Trophoblast cell (in vitro differentiated cells and primary cell): Measurements from ENCODE around the gene PTRH1.

ENCODE experiments used
- DNase-seq, 2 donors: peaks; one replicate each; pipeline ENCODE4 v3.0.0-alpha.2; 2016
- H2AFZ ChIP-seq: 2 replicates; pipeline ENCODE4 v1.6.1; 2013; ENCODE audit warnings: low read length, moderate library complexity, mild to moderate bottlenecking; ENCODE audit not compliant: insufficient read depth, poor library complexity
- H2AK5ac ChIP-seq: 2 replicates; pipeline ENCODE4 v1.6.1; 2013; ENCODE audit warnings: mild to moderate bottlenecking, low read length
- H2BK120ac ChIP-seq: 2 replicates; pipeline ENCODE4 v1.6.1; 2013; ENCODE audit warnings: low read length, mild to moderate bottlenecking, moderate library complexity; ENCODE audit not compliant: insufficient read depth, poor library complexity
- H2BK12ac ChIP-seq: 2 replicates; pipeline ENCODE4 v1.6.1; 2013; ENCODE audit warnings: mild to moderate bottlenecking, low read length, moderate library complexity
- H2BK5ac ChIP-seq: 2 replicates; pipeline ENCODE4 v1.6.1; 2013; ENCODE audit warnings: low read length, low read depth, moderate library complexity, mild to moderate bottlenecking; ENCODE audit not compliant: poor library complexity
- H3K14ac ChIP-seq: 2 replicates; pipeline ENCODE4 v1.6.1; 2013; ENCODE audit warnings: mild to moderate bottlenecking, low read length
- H3K18ac ChIP-seq: 2 replicates; pipeline ENCODE4 v1.6.1; 2013; ENCODE audit warnings: mild to moderate bottlenecking, low read length
- H3K23ac ChIP-seq: 2 replicates; pipeline ENCODE4 v1.6.1; 2013; ENCODE audit warnings: low read length
- H3K27ac ChIP-seq: 2 replicates; pipeline ENCODE4 v1.5.1; 2013; ENCODE audit warnings: low read depth, mild to moderate bottlenecking, inconsistent platforms, low read length, moderate library complexity
- H3K27me3 ChIP-seq: 2 replicates; pipeline ENCODE4 v1.6.1; 2013; ENCODE audit warnings: inconsistent platforms, mild to moderate bottlenecking, low read length, moderate library complexity; ENCODE audit not compliant: insufficient read depth
- H3K36me3 ChIP-seq, 2 experiments: 1 replicate in 1 of 2; 2 replicates in 1 of 2; pipeline ENCODE4 v1.6.1; 2013; ENCODE audit warnings: low read length in 2 of 2, mild to moderate bottlenecking in 2 of 2, moderate library complexity in 1 of 2; ENCODE audit not compliant: insufficient read depth in 2 of 2, control insufficient read depth in 1 of 2
- H3K4ac ChIP-seq: 2 replicates; pipeline ENCODE4 v1.6.1; 2013; ENCODE audit warnings: low read depth, mild to moderate bottlenecking, low read length, moderate library complexity
- H3K4me1 ChIP-seq, 2 experiments: 1 replicate in 1 of 2; 2 replicates in 1 of 2; pipeline ENCODE4 v1.6.1; 2013; ENCODE audit warnings: low read length in 2 of 2, mild to moderate bottlenecking in 2 of 2, moderate library complexity in 1 of 2; ENCODE audit not compliant: insufficient read depth in 2 of 2, control insufficient read depth in 1 of 2
- H3K4me2 ChIP-seq: 2 replicates; pipeline ENCODE4 v1.6.1; 2013; ENCODE audit warnings: inconsistent platforms, mild to moderate bottlenecking, low read length, moderate library complexity
- H3K4me3 ChIP-seq: 2 replicates; pipeline ENCODE4 v1.5.1; 2013; ENCODE audit warnings: mild to moderate bottlenecking, low read depth, low read length, inconsistent platforms
- H3K79me1 ChIP-seq: one replicate; pipeline ENCODE4 v1.6.1; 2013; ENCODE audit warnings: low read length
- H3K79me2 ChIP-seq: 2 replicates; pipeline ENCODE4 v1.6.1; 2013; ENCODE audit warnings: low read length, mild to moderate bottlenecking; ENCODE audit not compliant: control insufficient read depth, insufficient read depth, poor library complexity
- H3K9ac ChIP-seq: 2 replicates; pipeline ENCODE4 v1.6.1; 2013; ENCODE audit warnings: mild to moderate bottlenecking, low read length
- H3K9me3 ChIP-seq: 2 replicates; pipeline ENCODE4 v1.6.1; 2013; ENCODE audit warnings: low read depth, mild to moderate bottlenecking, control low read depth, inconsistent platforms, low read length; ENCODE audit not compliant: insufficient read depth
- H4K12ac ChIP-seq: 2 replicates; pipeline ENCODE4 v1.6.1; 2013; ENCODE audit warnings: low read depth, mild to moderate bottlenecking, low read length, moderate library complexity
- H4K8ac ChIP-seq: 2 replicates; pipeline ENCODE4 v1.6.1; 2013; ENCODE audit warnings: low read depth, mild to moderate bottlenecking, low read length, moderate library complexity
- H4K91ac ChIP-seq: one replicate; pipeline ENCODE4 v1.6.1; 2013; ENCODE audit warnings: low read depth, mild to moderate bottlenecking, low read length, moderate library complexity
- WGBS: extraction: QIAGEN DNeasy Blood & Tissue Kit; methylation state at CpG from one replicate; pipeline ENCODE4 v1.1.7; 2013; ENCODE audit warnings: missing lambda C conversion rate; ENCODE audit not compliant: insufficient read length, insufficient coverage; ENCODE audit errors: extremely low coverage; 5-methylcytosine and 5-hydroxymethylcytosine counted together

The PTRH1 gene

GRCh38 chr9:127729522-127730256 is 14.2 kb upstream of the PTRH1 start:
- no peak overlapping the region for H3K4me3 ChIP-seq
- no peak overlapping the region for H4K12ac ChIP-seq
- peaks cover 2% of the 10 kb centered on the region for H3K9me3 ChIP-seq
- H3K27me3 ChIP-seq, result no peaks in the 10 kb centered on the region
- H2BK12ac ChIP-seq, result no peak overlapping the region
- no peaks in the 10 kb centered on the region for H3K36me3 ChIP-seq
- no peak overlapping the region for H2BK5ac ChIP-seq
- H3K4me2 ChIP-seq, result no peak overlapping the region
- H2BK120ac ChIP-seq, result no peak overlapping the region
- no peak overlapping the region for H4K8ac ChIP-seq
- DNase-seq, result no peak
- WGBS, result no CpG with 5 or more reads among the region's 18 CpGs
- no peak overlapping the region for H3K9ac ChIP-seq
- H2AFZ ChIP-seq, result no peak overlapping the region
- H3K79me2 ChIP-seq, result no peaks in the 10 kb centered on the region
- no peak overlapping the region for H4K91ac ChIP-seq
- H3K18ac ChIP-seq, result no peak overlapping the region
- peaks cover 2% of the 10 kb centered on the region for H3K79me1 ChIP-seq
- H3K4ac ChIP-seq, result no peak overlapping the region
- H3K27ac ChIP-seq, result no peak overlapping the region
- H2AK5ac ChIP-seq, result no peak overlapping the region
- no peak overlapping the region for H3K14ac ChIP-seq
- peaks cover 4 to 5% of the 10 kb centered on the region in 2 experiments for H3K4me1 ChIP-seq
- H3K23ac ChIP-seq, result no peak overlapping the region

- no peak overlapping the region for H2AFZ ChIP-seq
- H3K9me3 ChIP-seq, result peaks cover 2% of the 10 kb centered on the region
- no peak overlapping the region for H3K27ac ChIP-seq
- no peak overlapping the region for H3K4ac ChIP-seq
- H3K4me2 ChIP-seq, result no peak overlapping the region
- no peak overlapping the region for H2BK120ac ChIP-seq
- H3K4me3 ChIP-seq, result no peak overlapping the region
- H4K91ac ChIP-seq, result no peak overlapping the region
- no peak overlapping the region for H3K9ac ChIP-seq
- H2BK12ac ChIP-seq, result no peak overlapping the region
- no peak overlapping the region for H4K8ac ChIP-seq
- WGBS, result no CpG with 5 or more reads among the region's 8 CpGs
- H3K36me3 ChIP-seq, result no peaks in the 10 kb centered on the region
- no peaks in the 10 kb centered on the region for H3K79me1 ChIP-seq
- H3K23ac ChIP-seq, result no peak overlapping the region
- H4K12ac ChIP-seq, result no peak overlapping the region
- H2AK5ac ChIP-seq, result no peak overlapping the region
- no peaks in the 10 kb centered on the region for H3K27me3 ChIP-seq
- no peak overlapping the region for H3K14ac ChIP-seq
- no peaks in the 10 kb centered on the region for H3K4me1 ChIP-seq
- H3K18ac ChIP-seq, result no peak overlapping the region
- H3K79me2 ChIP-seq, result no peaks in the 10 kb centered on the region
- no peak for DNase-seq
- H2BK5ac ChIP-seq, result no peak overlapping the region
Observed at GRCh38 chr9:127728808-127729207, 13.3 kb upstream of the PTRH1 start.

- no peak for DNase-seq
- WGBS, result no CpG with 5 or more reads among the region's 8 CpGs
Observed at GRCh38 chr9:127726871-127727270, 11.4 kb upstream of the PTRH1 start.

DNA sequence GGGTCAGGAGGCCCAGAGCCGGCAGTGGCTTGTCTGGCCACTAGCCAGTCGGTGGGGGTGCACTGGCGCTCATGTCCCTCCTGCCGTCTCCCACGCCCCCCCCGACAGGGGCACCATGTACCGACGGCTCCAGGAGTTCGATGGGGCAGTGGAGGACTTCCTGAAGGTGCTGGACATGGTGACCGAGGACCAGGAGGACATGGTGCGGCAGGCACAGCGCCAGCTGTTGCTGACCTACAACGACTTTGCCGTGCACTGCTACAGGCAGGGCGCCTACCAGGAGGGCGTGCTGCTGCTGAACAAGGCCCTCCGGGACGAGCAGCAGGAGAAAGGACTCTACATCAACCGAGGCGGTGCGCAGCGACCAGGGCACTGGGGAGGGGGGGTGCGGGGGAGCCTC is 8.5 kb upstream of the PTRH1 start:
- H2AFZ ChIP-seq, result no peak overlapping the region
- no peak overlapping the region for H3K18ac ChIP-seq
- H3K79me1 ChIP-seq, result no peaks in the 10 kb centered on the region
- no peak overlapping the region for H2AK5ac ChIP-seq
- no peak overlapping the region for H2BK5ac ChIP-seq
- no peak overlapping the region for H3K27ac ChIP-seq
- H2BK120ac ChIP-seq, result no peak overlapping the region
- no peaks in the 10 kb centered on the region for H3K4me1 ChIP-seq
- H3K14ac ChIP-seq, result no peak overlapping the region
- no peak overlapping the region for H3K23ac ChIP-seq
- H4K91ac ChIP-seq, result no peak overlapping the region
- H4K12ac ChIP-seq, result no peak overlapping the region
- H3K27me3 ChIP-seq, result no peaks in the 10 kb centered on the region
- no peak overlapping the region for H3K4me2 ChIP-seq
- H3K4me3 ChIP-seq, result no peak overlapping the region
- no peaks in the 10 kb centered on the region for H3K36me3 ChIP-seq
- no peak overlapping the region for H3K4ac ChIP-seq
- no peaks in the 10 kb centered on the region for H3K79me2 ChIP-seq
- H4K8ac ChIP-seq, result no peak overlapping the region
- no peak overlapping the region for H2BK12ac ChIP-seq
- H3K9me3 ChIP-seq, result peaks cover 2% of the 10 kb centered on the region
- no CpG with 5 or more reads among the region's 23 CpGs for WGBS
- no peak overlapping the region for H3K9ac ChIP-seq
- DNase-seq, result no peak

More at GRCh38 chr9:127726871-127727270, 11.4 kb upstream of the PTRH1 start:
- Histone ChIP-seq H2AK5ac (no peak overlapping the region), H2BK5ac (no peak overlapping the region), H3K4me1 (no peaks in the 10 kb centered on the region), H3K9ac (no peak overlapping the region), H3K27ac (no peak overlapping the region), H3K23ac (no peak overlapping the region), H2AFZ (no peak overlapping the region), H3K14ac (no peak overlapping the region), H3K9me3 (peaks cover 2% of the 10 kb centered on the region), H2BK120ac (no peak overlapping the region), H3K79me2 (no peaks in the 10 kb centered on the region), H3K27me3 (no peaks in the 10 kb centered on the region), H3K79me1 (no peaks in the 10 kb centered on the region), H3K18ac (no peak overlapping the region), H4K12ac (no peak overlapping the region), H3K4me2 (no peak overlapping the region), H3K4me3 (no peak overlapping the region), H2BK12ac (no peak overlapping the region), H4K91ac (no peak overlapping the region), H3K4ac (no peak overlapping the region), H4K8ac (no peak overlapping the region), H3K36me3 (no peaks in the 10 kb centered on the region)
